Psoas muscle (tissue), 8 donors: ENCODE measurements around the gene KCNC3. TPM values are rescaled to one million over a fixed set of nuclear protein-coding genes. Genes with fewer than 3 reads are reported as not detected.

Experiments
- ATAC-seq, 4 donors: fragments of 200-7000 bp; cut with Tn5 transposase; one replicate each; pipeline ENCODE4 v1.9.1; 2020; ENCODE audit warnings: moderate library complexity in 3 of 4, mild to moderate bottlenecking in 2 of 4
- DNase-seq, 2 donors: peaks; one replicate each; pipeline ENCODE4 v3.0.0-alpha.2; 2020
- H3K27ac ChIP-seq: fragments of 200-600 bp; one replicate; pipeline ENCODE4 v1.8.0; 2022
- H3K27me3 ChIP-seq, 3 donors: fragments of 200-600 bp in 1 of 3; one replicate each; pipeline versions ENCODE4 v1.6.1 to v1.8.0; 2013 to 2022; ENCODE audit warnings: low read length in 2 of 3, mild to moderate bottlenecking in 2 of 3, moderate library complexity in 1 of 3; ENCODE audit not compliant: insufficient read depth in 3 of 3
- H3K36me3 ChIP-seq, 2 donors: fragments of 200-600 bp in 1 of 2; one replicate each; pipeline versions ENCODE4 v1.6.1 to v1.8.0; 2013 to 2022; ENCODE audit warnings: low read depth in 1 of 2, mild to moderate bottlenecking in 1 of 2, moderate library complexity in 1 of 2; ENCODE audit not compliant: insufficient read depth in 1 of 2
- H3K4me1 ChIP-seq: fragments of 200-600 bp; one replicate; pipeline ENCODE4 v1.8.0; 2022
- H3K4me3 ChIP-seq: fragments of 200-600 bp; one replicate; pipeline ENCODE4 v1.8.0; 2022; ENCODE audit warnings: mild to moderate bottlenecking
- H3K9me3 ChIP-seq: fragments of 200-600 bp; one replicate; pipeline ENCODE4 v1.8.0; 2022
- WGBS, 3 donors: extraction: QIAGEN DNeasy Blood & Tissue Kit; methylation state at CpG; one replicate each; pipeline versions ENCODE4 v1.1.6 to v1.1.7; 2013; 5-methylcytosine and 5-hydroxymethylcytosine counted together
- intact Hi-C, 2 donors: fragments of 100-400 bp; cut with DNase I; formaldehyde crosslinking; loops; one replicate each; pipeline versions ENCODE4 v1.11.0 to v1.14.2; 2022
- polyA plus RNA-seq, 3 donors: library from polyadenylated mRNA; stranded (reverse); fragments of 200-250 nt; gene quantifications; one replicate each; pipeline ENCODE4 v1.2.3, GENCODE V29; 2013
- total RNA-seq, 4 donors: library from RNA; stranded (reverse); fragmentation: NEBNext Ultra II Directional in 2 of 4; extraction: Animal tissue kit (Norgen Biotek cat#: 25700) in 2 of 4; gene quantifications; one replicate each; pipeline versions ENCODE4 v1.2.1 to v1.2.4, GENCODE V29; 2021 to 2023
- TF ChIP-seq, protein P1 (sequence below): fragments of 200-600 bp; IDR thresholded peaks from one replicate; pipeline ENCODE4 v1.8.0; 2022; ENCODE audit warnings: antibody characterized with exemption
- donor health status: healthy with polysubstance abuse.
- donor health status: DM: no; HTN: no; CAD: no; lungs with moderate emphysema.
- donor health status: Bipolar disorder and iron deficiency.
- donor health status: healthy.
- donor health status: DM: yes; HTN: yes; CAD: no.
- donor health status: DM: no; HTN: no; CAD: no.
- donor health status: DM: no; HTN: no; CAD: no.
- donor health status: DM: yes; HTN: yes; CAD: no.

Gene KCNC3
- total and polyA plus RNA-seq, 7 donors, result 0.10 to 2.4 (median 1.0) TPM

DNA sequence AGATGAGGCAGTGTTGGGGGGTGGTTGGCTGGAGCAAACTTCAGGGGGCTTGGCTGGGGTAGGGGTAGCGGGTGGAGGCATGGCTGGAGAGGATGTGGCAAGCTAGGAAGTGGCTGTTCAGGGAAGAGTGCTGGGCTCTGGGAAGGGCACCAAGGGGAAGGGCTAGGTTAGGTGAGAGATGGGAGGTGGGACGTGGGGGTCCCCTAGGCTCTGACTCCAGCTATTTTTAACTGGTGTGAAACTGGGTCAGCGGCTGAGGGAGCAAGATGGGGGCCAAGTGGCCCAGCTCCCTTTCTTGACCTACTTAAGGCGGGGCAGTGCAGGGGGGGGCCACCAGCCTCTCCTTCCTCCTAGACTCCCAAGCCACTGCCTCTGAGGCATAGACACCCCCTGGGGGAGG lies 7.3 kb downstream of the KCNC3 start:
- Histone ChIP-seq H3K9me3 (no peaks in the 10 kb centered on the region), H3K36me3 (no peaks in the 10 kb centered on the region), H3K4me3 (no peak overlapping the region), H3K27me3 (peaks cover 0 to 2% (median 0%) of the 10 kb centered on the region in 3 donors), H3K27ac (no peak overlapping the region), H3K4me1 (peaks cover 9% of the 10 kb centered on the region)
- TF ChIP-seq, protein P1, sequence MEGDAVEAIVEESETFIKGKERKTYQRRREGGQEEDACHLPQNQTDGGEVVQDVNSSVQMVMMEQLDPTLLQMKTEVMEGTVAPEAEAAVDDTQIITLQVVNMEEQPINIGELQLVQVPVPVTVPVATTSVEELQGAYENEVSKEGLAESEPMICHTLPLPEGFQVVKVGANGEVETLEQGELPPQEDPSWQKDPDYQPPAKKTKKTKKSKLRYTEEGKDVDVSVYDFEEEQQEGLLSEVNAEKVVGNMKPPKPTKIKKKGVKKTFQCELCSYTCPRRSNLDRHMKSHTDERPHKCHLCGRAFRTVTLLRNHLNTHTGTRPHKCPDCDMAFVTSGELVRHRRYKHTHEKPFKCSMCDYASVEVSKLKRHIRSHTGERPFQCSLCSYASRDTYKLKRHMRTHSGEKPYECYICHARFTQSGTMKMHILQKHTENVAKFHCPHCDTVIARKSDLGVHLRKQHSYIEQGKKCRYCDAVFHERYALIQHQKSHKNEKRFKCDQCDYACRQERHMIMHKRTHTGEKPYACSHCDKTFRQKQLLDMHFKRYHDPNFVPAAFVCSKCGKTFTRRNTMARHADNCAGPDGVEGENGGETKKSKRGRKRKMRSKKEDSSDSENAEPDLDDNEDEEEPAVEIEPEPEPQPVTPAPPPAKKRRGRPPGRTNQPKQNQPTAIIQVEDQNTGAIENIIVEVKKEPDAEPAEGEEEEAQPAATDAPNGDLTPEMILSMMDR, result no peak
- peak in 1 of 2 donors; percentile 20 for DNase-seq
- intact Hi-C loops, result loop anchor here in 1 of 2 donors (10.0 kb wide), 1 partner anchor 167 kb away; no protein-coding TSS in a partner anchor
- ATAC-seq, result no peak
- 76 to 88% (median 80%) methylated on average over 3 to 4 of the region's 4 CpGs for WGBS, 3 donors

DNA sequence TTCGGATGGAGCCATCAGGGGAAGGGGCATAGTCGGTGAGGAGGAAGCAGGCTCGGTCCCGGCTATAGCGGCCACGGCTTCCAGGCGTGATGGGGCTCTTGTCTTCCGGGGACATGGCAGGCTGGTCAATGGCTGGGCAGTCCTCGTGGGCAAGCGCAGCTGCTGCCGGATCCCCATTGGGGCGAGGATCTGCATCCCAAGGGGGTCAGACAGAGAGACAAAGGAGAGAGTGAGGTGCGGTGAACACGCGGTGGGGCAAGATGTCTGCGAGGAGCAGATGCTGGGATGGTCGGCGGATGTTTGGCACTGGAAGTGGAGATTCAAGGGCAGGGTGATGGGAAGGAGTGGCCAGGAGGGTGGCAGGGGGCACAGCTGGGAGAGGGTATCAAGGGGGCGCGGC lies 8.6 kb downstream of the KCNC3 start:
- peaks cover 0 to 2% (median 0%) of the 10 kb centered on the region in 3 donors for H3K27me3 ChIP-seq
- TF ChIP-seq, protein P1, result no peak
- H3K9me3 ChIP-seq, result no peaks in the 10 kb centered on the region
- no peak overlapping the region for H3K4me3 ChIP-seq
- DNase-seq, result peak in 1 of 2 donors; percentile 39
- WGBS, 3 donors, result 85 to 87% (median 86%) methylated on average over 20 of the region's 20 CpGs
- H3K36me3 ChIP-seq, result no peaks in the 10 kb centered on the region
- no peak for ATAC-seq
- intact Hi-C loops, result loop anchor here in 1 of 2 donors (10.0 kb wide), 1 partner anchor 166 kb away; no protein-coding TSS in a partner anchor
- no peak overlapping the region for H3K27ac ChIP-seq
- no peaks in the 10 kb centered on the region for H3K4me1 ChIP-seq

DNA sequence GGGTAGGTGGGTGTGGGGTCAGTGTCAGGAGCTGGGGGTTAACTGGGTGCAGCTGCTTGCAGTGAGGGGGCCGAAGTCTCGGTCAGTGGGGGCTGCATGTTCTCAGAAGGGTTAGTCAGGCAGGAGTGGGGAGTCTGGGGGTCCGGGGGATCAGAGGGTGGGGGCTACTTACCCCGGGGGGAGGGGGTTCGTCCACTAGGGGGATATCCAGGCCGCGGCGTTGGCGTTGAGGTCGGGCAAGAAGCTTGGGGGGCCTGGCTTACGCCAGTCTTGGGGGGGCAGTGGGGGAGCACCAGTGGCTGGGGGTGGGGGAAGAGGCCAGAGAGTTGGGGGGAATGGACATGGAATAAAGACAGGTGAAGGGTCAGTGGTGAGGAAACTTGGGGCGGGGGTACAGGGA lies 9.1 kb downstream of the KCNC3 start:
- no peaks in the 10 kb centered on the region for H3K36me3 ChIP-seq
- H3K9me3 ChIP-seq, result no peaks in the 10 kb centered on the region
- ATAC-seq (no peak), DNase-seq (peak in 1 of 2 donors; percentile 28)
- TF ChIP-seq, protein P1, result no peak
- peaks cover 0 to 4% (median 3%) of the 10 kb centered on the region in 3 donors for H3K27me3 ChIP-seq
- no peaks in the 10 kb centered on the region for H3K4me1 ChIP-seq
- no peak overlapping the region for H3K4me3 ChIP-seq
- intact Hi-C loops, result loop anchor here in 1 of 2 donors (10.0 kb wide), 1 partner anchor 165 kb away; no protein-coding TSS in a partner anchor
- WGBS, 3 donors, result 84 to 95% (median 91%) methylated on average over 11 to 12 of the region's 12 CpGs
- no peak overlapping the region for H3K27ac ChIP-seq

DNA sequence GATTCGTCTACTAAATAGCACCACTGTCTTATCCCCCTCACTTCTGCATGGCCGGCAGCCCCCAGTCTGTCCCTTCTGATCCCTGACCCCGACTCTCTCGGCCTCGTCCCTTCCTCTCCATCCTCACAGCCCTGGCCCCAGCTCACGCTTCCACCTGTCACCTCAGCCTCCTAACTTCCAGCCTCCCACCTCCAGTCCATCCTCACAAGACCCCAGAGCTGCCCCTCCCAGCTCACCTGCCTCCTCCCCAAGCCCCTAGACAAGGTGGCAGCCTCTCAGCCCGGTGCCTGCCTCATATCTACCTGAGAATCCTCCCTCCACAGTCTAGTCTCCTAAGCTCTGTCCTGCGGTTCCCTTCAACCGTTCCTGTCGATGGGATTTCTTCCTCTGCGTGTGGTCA lies 10.0 kb downstream of the KCNC3 start:
- no peaks in the 10 kb centered on the region for H3K36me3 ChIP-seq
- DNase-seq (no peak), ATAC-seq (no peak)
- H3K9me3 ChIP-seq, result no peaks in the 10 kb centered on the region
- WGBS, 3 donors, result 80 to 85% (median 84%) methylated on average over 11 of the region's 11 CpGs
- TF ChIP-seq, protein P1, result no peak
- H3K27ac ChIP-seq, result no peak overlapping the region
- peaks cover 0 to 11% (median 6%) of the 10 kb centered on the region in 3 donors for H3K27me3 ChIP-seq
- intact Hi-C loops, result no loop called here
- no peak overlapping the region for H3K4me3 ChIP-seq
- H3K4me1 ChIP-seq, result no peaks in the 10 kb centered on the region

DNA sequence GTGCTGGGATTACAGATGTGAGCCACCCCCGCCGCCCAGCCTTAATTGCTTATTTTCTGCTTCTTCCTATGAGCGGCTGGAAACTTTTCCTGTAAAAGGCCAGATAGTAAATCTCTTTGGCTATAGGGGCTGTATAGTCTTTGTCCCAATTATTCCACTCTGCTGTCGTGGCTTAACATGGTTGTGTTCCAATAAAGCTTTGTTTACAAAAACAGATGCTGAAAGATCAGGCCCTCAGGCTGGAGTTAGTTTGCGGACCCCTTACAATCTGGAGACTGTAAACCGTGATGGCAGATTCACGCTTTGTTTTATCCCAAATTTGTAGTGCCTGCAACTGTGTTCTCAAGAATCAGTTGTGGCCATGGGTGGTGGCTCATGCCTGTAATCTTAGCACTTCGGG lies 10.7 kb downstream of the KCNC3 start:
- Histone ChIP-seq H3K27ac (no peak overlapping the region), H3K4me3 (no peak overlapping the region)
- ATAC-seq, result no peak

More for the DNA sequence above, 10.7 kb downstream of the KCNC3 start:
- intact Hi-C loops, result no loop called here
- Histone ChIP-seq H3K4me1 (no peaks in the 10 kb centered on the region), H3K36me3 (no peaks in the 10 kb centered on the region), H3K9me3 (no peaks in the 10 kb centered on the region), H3K27me3 (peaks cover 0 to 16% (median 6%) of the 10 kb centered on the region in 3 donors)
- TF ChIP-seq, protein P1, result no peak
- WGBS, 3 donors, result 76 to 81% (median 78%) methylated on average over 8 of the region's 8 CpGs
- DNase-seq, result peak in 1 of 2 donors; percentile 17
